ENCODE data around the gene TMA7B. TPM values are rescaled to one million over a fixed set of nuclear protein-coding genes. Genes with fewer than 3 reads are reported as not detected.

TMA7B gene
- total and polyA plus RNA-seq, 2 donors (not counting 1 experiment from before 2014, with no cell fraction given) = 0.85 to 1.4 TPM

DNA sequence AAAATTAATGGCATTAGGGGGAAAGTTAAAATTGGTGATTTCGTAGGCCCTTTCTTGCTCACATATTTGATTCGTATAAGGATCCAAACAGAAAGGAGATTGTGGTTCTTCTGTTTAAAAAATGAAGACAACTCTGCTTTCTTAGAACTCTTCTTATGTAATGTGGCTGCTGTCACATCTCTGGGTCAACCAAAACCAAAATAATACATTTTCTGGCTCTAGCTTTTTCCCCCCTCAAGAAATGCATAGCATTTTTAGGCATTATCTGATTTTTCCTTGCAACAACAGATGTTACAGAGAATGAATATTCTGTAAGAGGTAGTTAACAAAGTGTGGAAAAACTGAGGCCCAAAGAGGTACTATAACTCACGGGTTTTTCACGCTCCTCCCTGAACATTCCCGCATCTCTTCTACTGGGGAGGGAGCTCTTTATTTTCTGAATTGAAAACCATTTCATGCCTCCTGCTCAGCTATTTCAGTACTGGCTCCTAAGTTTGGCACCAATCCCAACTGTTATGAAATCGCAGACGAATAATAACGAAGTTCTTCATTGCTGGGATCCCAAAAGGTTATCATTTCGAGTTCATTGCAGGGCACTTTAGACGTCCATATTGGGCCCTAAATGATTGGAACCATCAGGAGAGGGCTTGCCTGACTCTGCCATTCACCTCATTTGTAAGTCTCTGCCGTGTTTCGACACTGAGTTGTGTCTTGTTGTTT is 42.3 kb upstream of the TMA7B start:
- no peak overlapping the region for H3K4me3 Mint-ChIP-seq

DNA sequence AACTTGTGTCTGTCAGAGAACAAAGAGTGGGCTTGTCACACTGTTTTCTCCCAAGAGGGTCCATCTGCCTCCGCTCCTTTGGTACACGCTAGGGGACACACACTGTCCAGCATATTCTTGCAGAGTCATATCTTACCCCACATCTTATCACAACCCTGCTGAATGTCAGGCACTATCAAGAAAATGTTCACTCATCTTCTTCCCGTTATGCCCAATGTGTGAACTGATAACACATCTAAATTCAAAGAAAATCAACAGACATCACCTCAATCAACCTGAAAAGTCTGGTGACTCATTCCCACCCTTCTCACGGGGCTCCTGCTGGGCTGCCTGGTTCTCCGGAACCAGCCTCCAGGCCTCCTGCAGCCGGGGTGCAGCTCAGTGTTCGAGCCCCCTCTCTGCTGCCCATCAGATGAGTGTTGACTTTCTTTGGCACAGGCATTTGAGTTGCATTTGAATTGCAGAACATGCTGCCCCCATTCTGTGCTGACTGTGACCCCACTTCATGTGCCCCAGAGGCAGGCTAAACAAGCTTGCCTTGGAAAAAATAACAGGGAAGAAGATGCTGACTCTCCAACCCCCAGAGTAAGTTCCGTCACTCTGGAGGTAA is 40.0 kb upstream of the TMA7B start:
- intact Hi-C loops (cut with micrococcal nuclease) = no loop called here
- Histone ChIP-seq H3K9me3 (ENCODE audit: control extremely low read depth in 1 of 3, control insufficient read depth in 2 of 3, insufficient read depth in 1 of 3, low read length in 2 of 3) (no peaks in the 10 kb centered on the region), H3K4me2 (replicated peaks; ENCODE audit: low read depth, low read length, poor library complexity, severe bottlenecking) (no peak overlapping the region), H2AFZ (ENCODE audit: insufficient read depth, low read depth, low read length, poor library complexity, severe bottlenecking) (no peak overlapping the region), H3K27ac (ENCODE audit: low read length in 2 of 2) (no peak overlapping the region), H3K4me3 (ENCODE audit: control extremely low read depth in 1 of 5, extremely low read depth in 1 of 5, insufficient read depth in 1 of 5, low read depth in 2 of 5, low read length in 4 of 5) (no peak overlapping the region), H3K27me3 (replicated peaks in 1 of 4; ENCODE audit: control extremely low read depth in 1 of 4, control insufficient read depth in 3 of 4, insufficient read depth in 4 of 4, low read length in 3 of 4) (no peaks in the 10 kb centered on the region), H3K36me3 (replicated peaks in 1 of 2; ENCODE audit: control extremely low read depth in 1 of 2, control insufficient read depth in 1 of 2, extremely low read depth in 1 of 2, insufficient read depth in 2 of 2, low read length in 1 of 2) (no peaks in the 10 kb centered on the region), H3K4me1 (ENCODE audit: control insufficient read depth in 2 of 2, insufficient read depth in 2 of 2, low read length in 2 of 2) (peaks cover 9 to 10% of the 10 kb centered on the region in 2 donors), H3K79me2 (ENCODE audit: control insufficient read depth, insufficient read depth, low read length) (peaks cover 76% of the 10 kb centered on the region), H4K20me1 (ENCODE audit: control insufficient read depth, insufficient read depth, low read length, poor library complexity, severe bottlenecking) (peaks cover 6% of the 10 kb centered on the region), H3K9ac (ENCODE audit: low read length) (no peak overlapping the region)
- TF ChIP-seq, protein P1, sequence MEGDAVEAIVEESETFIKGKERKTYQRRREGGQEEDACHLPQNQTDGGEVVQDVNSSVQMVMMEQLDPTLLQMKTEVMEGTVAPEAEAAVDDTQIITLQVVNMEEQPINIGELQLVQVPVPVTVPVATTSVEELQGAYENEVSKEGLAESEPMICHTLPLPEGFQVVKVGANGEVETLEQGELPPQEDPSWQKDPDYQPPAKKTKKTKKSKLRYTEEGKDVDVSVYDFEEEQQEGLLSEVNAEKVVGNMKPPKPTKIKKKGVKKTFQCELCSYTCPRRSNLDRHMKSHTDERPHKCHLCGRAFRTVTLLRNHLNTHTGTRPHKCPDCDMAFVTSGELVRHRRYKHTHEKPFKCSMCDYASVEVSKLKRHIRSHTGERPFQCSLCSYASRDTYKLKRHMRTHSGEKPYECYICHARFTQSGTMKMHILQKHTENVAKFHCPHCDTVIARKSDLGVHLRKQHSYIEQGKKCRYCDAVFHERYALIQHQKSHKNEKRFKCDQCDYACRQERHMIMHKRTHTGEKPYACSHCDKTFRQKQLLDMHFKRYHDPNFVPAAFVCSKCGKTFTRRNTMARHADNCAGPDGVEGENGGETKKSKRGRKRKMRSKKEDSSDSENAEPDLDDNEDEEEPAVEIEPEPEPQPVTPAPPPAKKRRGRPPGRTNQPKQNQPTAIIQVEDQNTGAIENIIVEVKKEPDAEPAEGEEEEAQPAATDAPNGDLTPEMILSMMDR (IDR thresholded peaks at IDR 0.05) = no peak
- TF ChIP-seq EZH2 (IDR thresholded peaks at IDR 0.05; ENCODE audit: borderline replicate concordance, insufficient read depth, low read depth, low read length, poor library complexity, severe bottlenecking) = no peak
- H3K4me3 Mint-ChIP-seq = no peak overlapping the region
- H3K4me1 Mint-ChIP-seq = peaks cover 52% of the 10 kb centered on the region
- H3K27ac Mint-ChIP-seq = no peak overlapping the region
- whole genome bisulfite sequencing (ENCODE audit: insufficient coverage) = 94% methylated on average over 7 of the region's 8 CpGs
- POLR2A ChIA-PET = no interaction called here
- DNase-seq = no peak
- H3K9me3 Mint-ChIP-seq (ENCODE audit: insufficient read depth) = no peaks in the 10 kb centered on the region
- H3K27me3 Mint-ChIP-seq = peaks cover 4% of the 10 kb centered on the region
- CTCF ChIA-PET = interaction anchor here (1.0 to 1.2 kb wide), 2 partner anchors 10 to 13 kb away, joined by 3 to 4 read pairs; no protein-coding TSS in a partner anchor
- ATAC-seq (ENCODE audit: low read depth) = no peak

More for the DNA sequence above, 42.3 kb upstream of the TMA7B start:
- POLR2A ChIA-PET = no interaction called here
- Histone ChIP-seq H3K79me2 (ENCODE audit: control insufficient read depth, insufficient read depth, low read length) (peaks cover 86% of the 10 kb centered on the region), H4K20me1 (ENCODE audit: control insufficient read depth, insufficient read depth, low read length, poor library complexity, severe bottlenecking) (peaks cover 6% of the 10 kb centered on the region), H3K27me3 (replicated peaks in 1 of 4; ENCODE audit: control extremely low read depth in 1 of 4, control insufficient read depth in 3 of 4, insufficient read depth in 4 of 4, low read length in 3 of 4) (no peaks in the 10 kb centered on the region), H3K4me3 (ENCODE audit: control extremely low read depth in 1 of 5, extremely low read depth in 1 of 5, insufficient read depth in 1 of 5, low read depth in 2 of 5, low read length in 4 of 5) (no peak overlapping the region), H2AFZ (ENCODE audit: insufficient read depth, low read depth, low read length, poor library complexity, severe bottlenecking) (no peak overlapping the region), H3K4me1 (ENCODE audit: control insufficient read depth in 2 of 2, insufficient read depth in 2 of 2, low read length in 2 of 2) (peaks cover 21 to 23% of the 10 kb centered on the region in 2 donors), H3K4me2 (replicated peaks; ENCODE audit: low read depth, low read length, poor library complexity, severe bottlenecking) (no peak overlapping the region), H3K27ac (ENCODE audit: low read length in 2 of 2) (no peak overlapping the region), H3K9me3 (ENCODE audit: control extremely low read depth in 1 of 3, control insufficient read depth in 2 of 3, insufficient read depth in 1 of 3, low read length in 2 of 3) (no peaks in the 10 kb centered on the region), H3K36me3 (replicated peaks in 1 of 2; ENCODE audit: control extremely low read depth in 1 of 2, control insufficient read depth in 1 of 2, extremely low read depth in 1 of 2, insufficient read depth in 2 of 2, low read length in 1 of 2) (no peaks in the 10 kb centered on the region), H3K9ac (ENCODE audit: low read length) (no peak overlapping the region)
- no peak overlapping the region for H3K27ac Mint-ChIP-seq
- intact Hi-C loops (cut with micrococcal nuclease) = no loop called here
- H3K4me1 Mint-ChIP-seq = peaks cover 57% of the 10 kb centered on the region
- WGBS (ENCODE audit: insufficient coverage) = 92% methylated on average over 7 of the region's 12 CpGs
- H3K27me3 Mint-ChIP-seq = peaks cover 4% of the 10 kb centered on the region
- no peak for DNase-seq
- CTCF ChIA-PET = no interaction called here
- no peaks in the 10 kb centered on the region for H3K9me3 Mint-ChIP-seq (ENCODE audit: insufficient read depth)
- ATAC-seq (ENCODE audit: low read depth) = no peak
- no peak for TF ChIP-seq EZH2 (IDR thresholded peaks at IDR 0.05; ENCODE audit: borderline replicate concordance, insufficient read depth, low read depth, low read length, poor library complexity, severe bottlenecking)
- TF ChIP-seq, protein P1 (IDR thresholded peaks at IDR 0.05) = no peak

Data from B cell (primary cell).